Neuron (in vitro differentiated cells): ENCODE measurements around the gene SLFN5.
"Not testable (repeated sequence)": the region's sequence is repeated elsewhere in the genome, so short reads cannot be mapped to it uniquely, and the experiment has no call there.

ENCODE experiments used
- H2AFZ ChIP-seq: one replicate; pipeline ENCODE4 v1.6.1; 2013; ENCODE audit warnings: low read depth, mild to moderate bottlenecking, inconsistent platforms, low read length, moderate library complexity
- H3K27me3 ChIP-seq: one replicate; pipeline ENCODE4 v1.6.1; 2013; ENCODE audit warnings: low read length; ENCODE audit not compliant: insufficient read depth
- H3K36me3 ChIP-seq: one replicate; pipeline ENCODE4 v1.6.1; 2013; ENCODE audit warnings: low read length; ENCODE audit not compliant: insufficient read depth
- H3K4me1 ChIP-seq: one replicate; pipeline ENCODE4 v1.6.1; 2013; ENCODE audit warnings: low read length; ENCODE audit not compliant: insufficient read depth
- H3K4me3 ChIP-seq: 2 replicates; pipeline ENCODE4 v1.5.1; 2013; ENCODE audit warnings: mild to moderate bottlenecking, low read length, moderate library complexity
- H3K9me3 ChIP-seq: one replicate; pipeline ENCODE4 v1.6.1; 2013; ENCODE audit warnings: low read length

Gene SLFN5

DNA sequence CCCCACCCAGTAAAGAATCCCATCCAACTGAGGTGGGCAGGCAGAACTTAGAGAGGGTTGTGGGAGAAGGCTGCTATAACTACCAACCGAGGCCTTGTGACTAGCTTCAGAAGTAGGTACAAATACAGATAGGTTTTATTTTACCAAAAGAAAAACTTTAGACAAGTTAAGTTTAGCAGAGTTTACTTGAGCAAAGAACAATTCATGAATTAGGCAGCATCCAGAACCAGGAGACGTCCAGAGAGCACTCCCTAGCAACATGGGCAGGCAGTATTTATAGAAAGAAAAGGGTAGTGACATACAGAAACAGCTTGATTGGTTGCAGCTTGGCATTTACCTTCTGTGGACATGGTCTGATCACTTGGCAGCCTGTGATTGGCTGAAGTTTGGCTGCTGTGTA is 42.1 kb downstream of the SLFN5 start:
- Histone ChIP-seq H3K4me1 (no peaks in the 10 kb centered on the region), H3K9me3 (peaks cover 2% of the 10 kb centered on the region), H3K36me3 (no peaks in the 10 kb centered on the region), H3K4me3 (no peak overlapping the region), H2AFZ (no peak overlapping the region), H3K27me3 (no peaks in the 10 kb centered on the region)

DNA sequence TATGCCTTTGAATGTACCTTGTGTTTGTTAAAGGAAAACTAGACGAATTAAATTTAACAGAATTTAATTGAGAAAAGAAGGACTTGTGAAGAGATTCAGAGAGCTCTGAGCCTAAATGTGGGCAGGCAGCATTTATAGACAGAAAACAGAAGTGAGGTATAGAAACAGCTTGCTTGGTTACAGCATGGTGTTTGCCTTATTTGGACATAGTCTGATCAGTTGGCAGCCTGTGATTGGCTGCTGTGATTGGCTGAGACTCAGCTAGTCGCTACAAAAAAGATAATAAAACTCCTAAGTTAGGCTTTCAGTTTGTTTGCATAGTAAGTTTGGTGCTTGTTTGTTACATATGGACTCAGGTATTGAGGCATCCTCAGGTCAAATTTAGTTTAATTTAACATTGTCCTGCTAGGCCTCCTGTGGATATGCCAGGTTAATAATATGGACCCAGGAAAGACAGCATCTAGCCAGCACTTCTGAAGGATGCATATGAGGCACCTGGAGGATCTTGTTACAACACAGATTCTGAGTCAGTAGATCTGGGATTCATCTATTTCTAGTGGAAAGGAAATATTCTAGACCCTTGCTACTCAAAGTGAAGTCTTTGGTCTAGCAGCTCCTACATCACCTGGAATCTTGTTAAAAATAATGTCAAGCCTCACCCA is 43.4 kb downstream of the SLFN5 start:
- no peaks in the 10 kb centered on the region for H3K36me3 ChIP-seq
- peaks cover 2% of the 10 kb centered on the region for H3K9me3 ChIP-seq
- no peaks in the 10 kb centered on the region for H3K4me1 ChIP-seq
- H3K4me3 ChIP-seq, result no peak overlapping the region
- H3K27me3 ChIP-seq, result no peaks in the 10 kb centered on the region
- no peak overlapping the region for H2AFZ ChIP-seq

DNA sequence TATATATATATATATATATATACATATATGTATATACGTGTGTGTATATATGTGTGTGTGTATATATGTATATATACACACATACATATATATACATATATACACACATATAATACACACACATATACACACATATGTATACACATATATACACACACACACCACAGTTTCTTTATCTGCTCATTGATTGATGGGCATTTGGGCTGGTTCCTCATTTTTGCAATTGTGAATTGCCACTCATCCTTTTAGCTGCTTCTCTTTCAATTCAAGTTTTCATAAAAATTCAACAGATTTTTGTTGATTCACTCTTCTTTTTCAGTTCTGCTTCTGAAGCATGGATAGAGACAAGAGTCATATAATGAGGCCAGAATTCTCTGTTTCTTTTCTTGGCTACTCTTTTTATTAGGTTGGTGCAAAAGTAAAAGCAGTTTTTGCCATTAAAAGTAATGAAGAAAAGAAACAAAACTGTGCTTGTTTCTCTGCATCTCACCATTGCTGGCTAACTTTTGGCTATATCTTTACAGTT is 44.5 kb downstream of the SLFN5 start:
- Histone ChIP-seq H3K9me3 (peaks cover 2% of the 10 kb centered on the region), H3K4me1 (no peaks in the 10 kb centered on the region), H3K36me3 (no peaks in the 10 kb centered on the region), H3K4me3 (no peak overlapping the region), H2AFZ (no peak overlapping the region), H3K27me3 (no peaks in the 10 kb centered on the region)

DNA sequence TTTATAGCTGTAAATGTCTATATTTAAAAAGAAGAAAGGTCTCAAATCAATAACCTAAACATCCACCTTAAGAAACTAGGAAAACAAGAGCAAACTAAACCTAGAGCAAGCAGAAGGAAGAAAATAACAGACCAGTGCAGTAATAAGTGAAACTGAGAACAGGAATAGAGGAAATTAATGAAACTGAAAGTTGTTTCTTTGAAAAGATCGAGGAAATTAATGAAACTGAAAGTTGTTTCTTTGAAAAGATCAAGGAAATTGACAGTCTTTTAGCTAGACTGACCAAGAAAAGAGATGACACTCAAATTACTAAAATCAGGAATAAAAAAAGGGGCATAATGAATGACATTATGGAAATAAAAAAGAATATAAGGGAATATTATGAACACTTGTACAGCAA is 46.4 kb downstream of the SLFN5 start:
- H3K27me3 ChIP-seq, result no peaks in the 10 kb centered on the region
- no peaks in the 10 kb centered on the region for H3K36me3 ChIP-seq
- no peaks in the 10 kb centered on the region for H3K4me1 ChIP-seq
- no peak overlapping the region for H2AFZ ChIP-seq
- no peak overlapping the region for H3K4me3 ChIP-seq
- H3K9me3 ChIP-seq, result peaks cover 2% of the 10 kb centered on the region

DNA sequence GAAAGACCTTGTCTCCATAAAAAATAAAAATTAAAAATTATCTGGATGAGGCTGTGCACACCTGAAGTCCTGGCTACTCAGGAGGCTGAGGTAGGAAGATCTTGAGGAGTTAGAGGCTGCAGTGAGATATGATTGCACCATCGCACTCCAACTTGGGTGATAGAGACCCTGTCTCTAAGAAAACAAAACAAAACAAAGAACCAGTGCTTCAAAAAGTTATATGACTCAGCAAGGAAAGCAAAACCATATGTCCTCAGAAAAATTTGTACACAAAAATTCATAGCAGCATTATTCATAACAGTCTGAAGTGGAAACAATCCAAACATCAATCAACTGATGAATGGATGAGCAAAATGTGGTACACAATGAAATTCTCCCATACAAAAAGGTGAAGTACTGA is 48.9 kb downstream of the SLFN5 start:
- Histone ChIP-seq H3K9me3 (peaks cover 2% of the 10 kb centered on the region), H3K4me3 (no peak overlapping the region), H3K36me3 (no peaks in the 10 kb centered on the region), H3K4me1 (no peaks in the 10 kb centered on the region), H3K27me3 (no peaks in the 10 kb centered on the region), H2AFZ (no peak overlapping the region)

DNA sequence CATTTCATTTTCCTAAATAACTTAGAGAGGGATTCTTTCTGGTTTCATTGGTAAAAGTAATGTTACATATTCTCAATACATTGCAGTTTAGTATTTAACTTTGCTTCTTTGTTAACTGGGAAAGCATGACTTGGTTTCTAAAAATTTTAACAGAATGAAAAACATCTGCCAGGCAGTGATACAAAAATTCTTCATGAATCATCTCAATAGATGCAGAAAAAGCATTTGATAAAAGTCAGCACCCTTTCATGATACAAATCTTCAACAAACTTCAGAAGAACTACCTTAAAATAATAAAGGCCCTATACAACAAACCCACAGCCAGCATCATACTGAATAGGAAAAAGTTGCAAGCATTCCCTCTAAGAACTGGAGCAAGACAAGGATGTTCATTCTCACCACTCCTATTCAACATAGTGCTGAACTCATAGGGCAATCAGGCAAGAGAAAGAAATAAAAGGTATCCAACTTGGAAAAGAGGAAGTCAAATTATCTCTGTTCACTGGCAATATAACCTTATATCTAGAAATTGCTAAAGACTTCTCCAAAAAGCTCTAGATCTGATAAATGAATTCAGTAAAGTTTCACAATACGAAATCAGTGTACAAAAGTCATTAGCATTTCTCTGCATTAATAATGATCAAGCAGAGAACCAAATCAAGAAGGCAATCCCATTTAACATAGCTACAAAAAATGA is 50.4 kb downstream of the SLFN5 start:
- H2AFZ ChIP-seq, result no peak overlapping the region
- no peaks in the 10 kb centered on the region for H3K27me3 ChIP-seq
- no peak overlapping the region for H3K4me3 ChIP-seq
- H3K4me1 ChIP-seq, result no peaks in the 10 kb centered on the region
- H3K9me3 ChIP-seq, result peaks cover 2% of the 10 kb centered on the region
- no peaks in the 10 kb centered on the region for H3K36me3 ChIP-seq

DNA sequence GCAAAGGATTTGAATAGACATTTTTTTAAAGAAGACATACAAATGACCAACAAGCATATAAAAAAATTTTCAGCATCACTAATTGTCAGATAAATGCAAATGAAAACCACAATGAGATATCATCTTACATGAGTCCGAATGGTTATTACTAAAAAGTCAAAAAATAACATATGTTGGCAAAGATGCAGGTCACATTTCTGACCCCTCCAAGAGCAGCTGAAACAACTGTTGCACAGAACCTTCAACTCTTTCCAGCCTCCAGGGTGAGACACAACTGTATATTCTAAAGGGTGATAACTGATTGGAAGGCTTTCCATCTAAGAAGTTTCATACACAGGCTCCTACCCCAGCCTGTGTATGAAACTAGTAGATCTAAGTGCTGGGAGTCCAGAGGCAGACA is 51.9 kb downstream of the SLFN5 start:
- Histone ChIP-seq H3K27me3 (no peaks in the 10 kb centered on the region), H3K4me1 (no peaks in the 10 kb centered on the region), H3K9me3 (peaks cover 3% of the 10 kb centered on the region), H3K4me3 (no peak overlapping the region), H2AFZ (no peak overlapping the region), H3K36me3 (no peaks in the 10 kb centered on the region)

DNA sequence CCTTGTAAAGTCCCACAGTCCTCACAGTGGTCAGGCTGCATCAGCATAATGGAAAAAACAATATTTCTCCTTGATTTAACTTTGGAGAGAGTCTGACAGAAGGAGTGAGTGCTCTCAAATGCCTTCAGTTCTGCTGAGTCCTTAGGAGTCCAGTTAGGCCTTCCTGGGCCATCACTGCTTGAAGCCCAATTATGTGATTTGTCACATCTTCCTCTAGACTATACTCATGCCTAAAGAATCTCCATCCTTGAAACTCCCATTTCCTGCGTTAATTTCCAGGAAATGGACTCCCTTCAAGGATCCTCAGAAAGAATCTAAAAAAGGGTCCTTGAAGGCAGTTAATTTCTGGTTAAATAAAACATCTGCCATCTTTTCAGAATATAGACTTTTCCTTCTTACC is 52.8 kb downstream of the SLFN5 start:
- no peaks in the 10 kb centered on the region for H3K4me1 ChIP-seq
- no peak overlapping the region for H2AFZ ChIP-seq
- H3K4me3 ChIP-seq, result no peak overlapping the region
- peaks cover 3% of the 10 kb centered on the region for H3K9me3 ChIP-seq
- H3K27me3 ChIP-seq, result no peaks in the 10 kb centered on the region
- H3K36me3 ChIP-seq, result no peaks in the 10 kb centered on the region

DNA sequence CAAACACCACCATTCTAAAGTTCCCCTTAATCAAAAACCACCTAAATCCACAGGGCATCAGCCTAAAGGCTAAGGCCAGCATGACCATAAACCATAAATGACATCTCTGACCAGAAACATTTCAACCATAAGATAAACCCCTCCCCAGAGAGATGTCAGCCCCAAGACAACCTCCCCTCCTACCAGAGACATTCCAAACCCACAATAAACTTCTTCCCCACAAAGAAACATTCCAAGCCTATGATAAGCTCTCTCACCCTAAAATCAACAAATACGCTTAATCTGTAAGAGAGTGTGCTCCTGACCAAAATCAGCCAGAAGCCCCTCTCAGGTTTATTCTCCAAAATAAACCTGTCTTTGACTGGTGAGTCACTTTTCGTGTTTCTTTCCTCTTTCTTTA is 54.8 kb downstream of the SLFN5 start:
- no peaks in the 10 kb centered on the region for H3K27me3 ChIP-seq
- no peaks in the 10 kb centered on the region for H3K36me3 ChIP-seq
- no peak overlapping the region for H2AFZ ChIP-seq
- peaks cover 7% of the 10 kb centered on the region for H3K9me3 ChIP-seq
- H3K4me3 ChIP-seq, result no peak overlapping the region
- no peaks in the 10 kb centered on the region for H3K4me1 ChIP-seq

DNA sequence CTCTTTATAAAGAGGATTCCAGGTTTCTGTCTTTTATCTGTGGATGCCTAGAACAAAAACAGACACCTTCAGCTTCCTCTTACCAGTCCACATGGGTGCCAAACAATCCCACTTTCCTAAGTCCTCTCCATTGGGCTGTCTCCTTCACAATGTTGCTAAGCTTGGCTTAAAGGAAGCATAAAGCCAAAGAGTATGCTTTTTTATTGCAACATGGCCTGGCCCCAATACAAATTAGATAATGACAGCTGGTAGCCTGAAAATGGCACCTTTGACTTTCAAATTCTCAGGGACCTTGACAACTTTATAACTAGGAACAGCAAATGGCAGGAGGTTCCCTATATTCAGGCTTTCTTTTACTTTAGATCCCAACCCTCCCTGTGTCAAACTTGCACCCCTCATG is 55.8 kb downstream of the SLFN5 start:
- Histone ChIP-seq H3K36me3 (no peaks in the 10 kb centered on the region), H3K9me3 (peaks cover 7% of the 10 kb centered on the region), H3K27me3 (no peaks in the 10 kb centered on the region), H2AFZ (no peak overlapping the region), H3K4me3 (no peak overlapping the region), H3K4me1 (no peaks in the 10 kb centered on the region)

DNA sequence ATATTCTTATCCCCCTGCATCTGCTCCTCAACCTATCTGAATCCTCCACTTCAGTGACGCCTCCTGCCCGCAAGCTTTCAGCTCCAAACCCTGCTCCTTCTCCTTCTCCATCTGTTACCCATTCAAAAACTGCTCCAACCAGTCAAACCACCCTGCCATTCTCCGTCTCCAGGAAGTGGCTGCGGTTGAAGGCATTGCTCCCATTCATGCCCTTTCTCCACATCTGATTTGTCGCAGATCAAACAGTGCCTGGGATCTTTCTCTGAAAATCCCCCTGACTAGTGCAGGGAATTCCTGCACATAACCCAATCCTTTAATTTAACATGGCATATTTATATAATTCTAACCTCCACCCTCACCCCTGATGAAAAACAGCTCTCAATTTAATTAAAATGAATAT is 56.3 kb downstream of the SLFN5 start:
- Histone ChIP-seq H2AFZ (no peak overlapping the region), H3K9me3 (peaks cover 7% of the 10 kb centered on the region), H3K4me3 (no peak overlapping the region), H3K27me3 (no peaks in the 10 kb centered on the region), H3K36me3 (no peaks in the 10 kb centered on the region), H3K4me1 (no peaks in the 10 kb centered on the region)

DNA sequence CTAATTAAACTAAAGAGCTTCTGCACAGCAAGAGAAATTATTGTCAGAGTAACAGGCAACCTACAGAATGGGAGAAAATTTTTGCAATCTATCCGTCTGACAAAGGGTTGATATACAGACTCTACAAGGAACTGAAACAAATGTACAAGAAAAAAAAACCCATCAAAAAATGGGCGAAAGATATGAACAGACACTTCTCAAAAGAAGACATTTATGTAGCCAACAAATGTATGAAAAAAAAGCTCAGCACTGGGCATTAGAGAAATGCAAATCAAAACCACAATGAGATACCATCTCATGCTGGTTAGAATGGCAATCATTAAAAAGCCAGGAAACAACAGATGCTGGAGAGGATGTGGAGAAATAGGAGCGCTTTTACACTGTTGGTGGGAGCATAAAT is 66.5 kb downstream of the SLFN5 start:
- H3K27me3 ChIP-seq, result not testable (repeated sequence)

DNA sequence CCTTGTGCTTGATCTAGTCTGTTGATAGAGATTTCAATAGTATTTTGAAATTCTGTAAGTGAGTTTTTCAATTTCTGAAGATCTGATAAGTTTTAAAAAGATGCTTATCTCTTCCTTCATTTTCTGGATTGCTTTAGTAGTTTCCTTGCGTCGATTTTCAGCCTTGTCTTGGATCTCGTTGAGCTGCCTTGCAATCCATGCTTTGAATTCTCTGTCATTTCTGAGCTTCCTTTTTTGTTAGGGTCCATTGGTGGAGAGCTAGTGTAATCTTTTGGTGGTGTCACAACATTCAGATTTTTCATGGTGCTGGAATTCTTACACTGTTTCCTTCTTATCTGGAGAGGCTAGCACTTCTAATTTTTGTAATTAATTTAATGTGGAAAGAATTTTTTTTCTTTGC is 69.5 kb downstream of the SLFN5 start:
- H3K4me3 ChIP-seq, result no peak overlapping the region
- no peak overlapping the region for H2AFZ ChIP-seq
- no peaks in the 10 kb centered on the region for H3K9me3 ChIP-seq
- peaks cover 4% of the 10 kb centered on the region for H3K27me3 ChIP-seq
- no peaks in the 10 kb centered on the region for H3K36me3 ChIP-seq
- no peaks in the 10 kb centered on the region for H3K4me1 ChIP-seq

More for the DNA sequence above, 66.5 kb downstream of the SLFN5 start:
- H3K36me3 ChIP-seq, H3K9me3 ChIP-seq, H3K4me1 ChIP-seq, H3K4me3 ChIP-seq, H2AFZ ChIP-seq: not testable (repeated sequence)
